ENCODE results near the gene GPC1.

The GPC1 gene

DNA sequence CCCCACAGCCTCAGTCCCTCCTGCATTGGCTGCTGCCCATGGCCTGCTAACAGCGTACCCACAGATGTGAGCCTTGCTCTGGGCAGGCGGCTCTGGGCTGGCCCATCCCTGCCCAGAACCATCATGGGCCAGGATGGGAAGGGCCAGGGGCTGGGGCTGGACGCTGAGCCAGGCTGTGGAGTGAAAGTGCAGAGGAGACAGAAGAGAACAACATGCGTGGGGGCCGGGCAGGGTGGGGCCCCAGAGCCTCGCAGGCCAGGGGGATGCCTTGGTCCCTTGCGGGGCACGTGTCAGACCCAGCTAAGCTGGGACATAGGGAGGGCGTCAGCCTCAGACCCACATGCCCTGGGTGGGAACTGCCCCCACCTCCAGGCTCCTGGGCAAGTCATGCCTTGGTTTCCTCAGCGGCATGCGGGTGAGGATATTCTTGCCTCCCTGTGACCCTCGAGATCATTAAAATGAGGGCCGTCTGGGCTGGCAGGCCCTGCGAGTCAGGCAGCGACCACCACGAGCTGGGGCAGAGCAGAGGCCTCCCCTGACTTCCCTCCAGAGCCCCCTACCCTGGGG lies 27.3 kb downstream of the GPC1 start:
- no peaks in the 10 kb centered on the region for H3K9me3 ChIP-seq (ENCODE audit: control insufficient read depth, insufficient read depth, low read depth, low read length)
- ChIA-PET CTCF (no interaction called here), POLR2A (no interaction called here)
- no peak overlapping the region for H3K27ac ChIP-seq (ENCODE audit: extremely low read depth, low read depth, low read length)
- no peak for TF ChIP-seq ZNF146 (tag by site-specific recombination; IDR thresholded peaks at IDR 0.05)
- no peak for TF ChIP-seq ZNF544 (tag by site-specific recombination; IDR thresholded peaks at IDR 0.05)
- TF ChIP-seq, protein P1, sequence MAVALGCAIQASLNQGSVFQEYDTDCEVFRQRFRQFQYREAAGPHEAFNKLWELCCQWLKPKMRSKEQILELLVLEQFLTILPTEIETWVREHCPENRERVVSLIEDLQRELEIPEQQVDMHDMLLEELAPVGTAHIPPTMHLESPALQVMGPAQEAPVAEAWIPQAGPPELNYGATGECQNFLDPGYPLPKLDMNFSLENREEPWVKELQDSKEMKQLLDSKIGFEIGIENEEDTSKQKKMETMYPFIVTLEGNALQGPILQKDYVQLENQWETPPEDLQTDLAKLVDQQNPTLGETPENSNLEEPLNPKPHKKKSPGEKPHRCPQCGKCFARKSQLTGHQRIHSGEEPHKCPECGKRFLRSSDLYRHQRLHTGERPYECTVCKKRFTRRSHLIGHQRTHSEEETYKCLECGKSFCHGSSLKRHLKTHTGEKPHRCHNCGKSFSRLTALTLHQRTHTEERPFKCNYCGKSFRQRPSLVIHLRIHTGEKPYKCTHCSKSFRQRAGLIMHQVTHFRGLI (tag by site-specific recombination; IDR thresholded peaks at IDR 0.05), result no peak
- TF ChIP-seq ZBTB1 (tag by site-specific recombination; IDR thresholded peaks at IDR 0.05), result no peak
- no peak for TF ChIP-seq ZNF184 (tag by site-specific recombination; IDR thresholded peaks at IDR 0.05)
- no peak for TF ChIP-seq ZNF239 (tag by site-specific recombination; IDR thresholded peaks at IDR 0.05)
- TF ChIP-seq ZNF677 (tag by site-specific recombination; IDR thresholded peaks at IDR 0.05), result no peak
- TF ChIP-seq ZNF658 (tag by site-specific recombination; IDR thresholded peaks at IDR 0.05), result no peak
- no peak for TF ChIP-seq ZNF621 (tag by site-specific recombination; IDR thresholded peaks at IDR 0.05)
- TF ChIP-seq, protein P2, sequence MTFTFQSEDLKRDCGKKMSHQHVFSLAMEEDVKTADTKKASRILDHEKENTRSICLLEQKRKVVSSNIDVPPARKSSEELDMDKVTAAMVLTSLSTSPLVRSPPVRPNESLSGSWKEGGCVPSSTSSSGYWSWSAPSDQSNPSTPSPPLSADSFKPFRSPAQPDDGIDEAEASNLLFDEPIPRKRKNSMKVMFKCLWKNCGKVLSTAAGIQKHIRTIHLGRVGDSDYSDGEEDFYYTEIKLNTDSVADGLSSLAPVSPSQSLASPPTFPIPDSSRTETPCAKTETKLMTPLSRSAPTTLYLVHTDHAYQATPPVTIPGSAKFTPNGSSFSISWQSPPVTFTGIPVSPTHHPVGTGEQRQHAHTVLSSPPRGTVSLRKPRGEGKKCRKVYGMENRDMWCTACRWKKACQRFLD (tag by site-specific recombination; IDR thresholded peaks at IDR 0.05), result no peak
- TF ChIP-seq, protein P3, sequence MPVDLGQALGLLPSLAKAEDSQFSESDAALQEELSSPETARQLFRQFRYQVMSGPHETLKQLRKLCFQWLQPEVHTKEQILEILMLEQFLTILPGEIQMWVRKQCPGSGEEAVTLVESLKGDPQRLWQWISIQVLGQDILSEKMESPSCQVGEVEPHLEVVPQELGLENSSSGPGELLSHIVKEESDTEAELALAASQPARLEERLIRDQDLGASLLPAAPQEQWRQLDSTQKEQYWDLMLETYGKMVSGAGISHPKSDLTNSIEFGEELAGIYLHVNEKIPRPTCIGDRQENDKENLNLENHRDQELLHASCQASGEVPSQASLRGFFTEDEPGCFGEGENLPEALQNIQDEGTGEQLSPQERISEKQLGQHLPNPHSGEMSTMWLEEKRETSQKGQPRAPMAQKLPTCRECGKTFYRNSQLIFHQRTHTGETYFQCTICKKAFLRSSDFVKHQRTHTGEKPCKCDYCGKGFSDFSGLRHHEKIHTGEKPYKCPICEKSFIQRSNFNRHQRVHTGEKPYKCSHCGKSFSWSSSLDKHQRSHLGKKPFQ (tag by site-specific recombination; IDR thresholded peaks at IDR 0.05), result no peak
- H3K4me3 ChIP-seq (ENCODE audit: low read depth, low read length), result no peak overlapping the region
- H3K36me3 ChIP-seq (ENCODE audit: control insufficient read depth in 2 of 2, insufficient read depth in 1 of 2, low read length in 2 of 2), result peaks cover 0 to 30% of the 10 kb centered on the region in 2 experiments; a peak in 1 of 3 replicates
- no peaks in the 10 kb centered on the region for H3K4me1 ChIP-seq (ENCODE audit: control insufficient read depth, insufficient read depth, low read length)

DNA sequence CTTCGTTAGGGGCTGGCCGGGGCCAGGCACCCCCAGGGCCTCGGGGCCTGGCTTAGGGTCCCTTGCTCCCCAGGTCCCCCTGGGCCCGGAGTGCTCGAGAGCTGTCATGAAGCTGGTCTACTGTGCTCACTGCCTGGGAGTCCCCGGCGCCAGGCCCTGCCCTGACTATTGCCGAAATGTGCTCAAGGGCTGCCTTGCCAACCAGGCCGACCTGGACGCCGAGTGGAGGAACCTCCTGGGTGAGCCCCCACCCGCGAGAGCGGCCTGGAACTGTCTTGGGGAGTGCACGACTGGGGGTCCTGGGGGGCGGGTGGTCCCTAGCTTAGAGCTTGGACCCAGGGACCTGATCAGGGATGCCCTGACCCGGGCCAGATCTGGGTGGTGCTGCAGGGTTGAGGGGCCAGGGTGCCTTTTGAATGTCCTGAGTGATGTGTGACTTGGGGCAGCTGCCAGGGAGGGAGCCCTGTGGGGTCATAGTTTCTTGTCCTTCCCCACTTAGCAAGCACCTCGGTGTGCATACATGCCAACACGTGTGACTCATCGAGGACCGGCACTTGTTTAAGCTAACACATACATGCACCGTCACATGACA lies 27.9 kb downstream of the GPC1 start:
- Histone ChIP-seq H3K36me3 (ENCODE audit: control insufficient read depth in 2 of 2, insufficient read depth in 1 of 2, low read length in 2 of 2) (peaks cover 0 to 30% of the 10 kb centered on the region in 2 experiments; a peak in 1 of 3 replicates), H3K27ac (ENCODE audit: extremely low read depth, low read depth, low read length) (no peak overlapping the region), H3K9me3 (ENCODE audit: control insufficient read depth, insufficient read depth, low read depth, low read length) (no peaks in the 10 kb centered on the region), H3K4me1 (ENCODE audit: control insufficient read depth, insufficient read depth, low read length) (no peaks in the 10 kb centered on the region), H3K4me3 (ENCODE audit: low read depth, low read length) (no peak overlapping the region)
- POLR2A ChIA-PET, result no interaction called here
- TF ChIP-seq ZNF2 (tag by site-specific recombination; IDR thresholded peaks at IDR 0.05), result no peak
- no peak for TF ChIP-seq HOXC10 (CRISPR knock-in tag; IDR thresholded peaks at IDR 0.05)
- no peak for TF ChIP-seq OVOL3 (tag by site-specific recombination; IDR thresholded peaks at IDR 0.05)
- no peak for TF ChIP-seq ZNF404 (tag by site-specific recombination; IDR thresholded peaks at IDR 0.05)
- no peak for TF ChIP-seq FEZF1 (tag by site-specific recombination; IDR thresholded peaks at IDR 0.05)
- TF ChIP-seq, protein P4, sequence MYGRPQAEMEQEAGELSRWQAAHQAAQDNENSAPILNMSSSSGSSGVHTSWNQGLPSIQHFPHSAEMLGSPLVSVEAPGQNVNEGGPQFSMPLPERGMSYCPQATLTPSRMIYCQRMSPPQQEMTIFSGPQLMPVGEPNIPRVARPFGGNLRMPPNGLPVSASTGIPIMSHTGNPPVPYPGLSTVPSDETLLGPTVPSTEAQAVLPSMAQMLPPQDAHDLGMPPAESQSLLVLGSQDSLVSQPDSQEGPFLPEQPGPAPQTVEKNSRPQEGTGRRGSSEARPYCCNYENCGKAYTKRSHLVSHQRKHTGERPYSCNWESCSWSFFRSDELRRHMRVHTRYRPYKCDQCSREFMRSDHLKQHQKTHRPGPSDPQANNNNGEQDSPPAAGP (tag by site-specific recombination; IDR thresholded peaks at IDR 0.05), result no peak
- CTCF ChIA-PET, result no interaction called here

Measured in HEK293 (cell line).